Endodermal cell (in vitro differentiated cells): Measurements from ENCODE around the gene DENND2A. TPM values are rescaled to one million over a fixed set of nuclear protein-coding genes. Genes with fewer than 3 reads are reported as not detected.

Experiments
- DNase-seq: peaks from one replicate; pipeline ENCODE4 v3.0.0-alpha.2; 2017
- H3K27ac ChIP-seq: 2 replicates; pipeline ENCODE4 v1.5.1; 2013; ENCODE audit warnings: mild to moderate bottlenecking, low read depth, low read length, moderate library complexity
- H3K27me3 ChIP-seq: 2 replicates; pipeline ENCODE4 v1.6.1; 2013; ENCODE audit warnings: mild to moderate bottlenecking, low read length, moderate library complexity; ENCODE audit not compliant: insufficient read depth, control insufficient read depth, poor library complexity, severe bottlenecking
- H3K36me3 ChIP-seq: 2 replicates; pipeline ENCODE4 v1.7.0; 2013; ENCODE audit warnings: mild to moderate bottlenecking, low read length, moderate library complexity; ENCODE audit not compliant: control insufficient read depth, insufficient read depth
- H3K4me1 ChIP-seq: one replicate; pipeline ENCODE4 v1.7.0; 2013; ENCODE audit warnings: low read length; ENCODE audit not compliant: control insufficient read depth, insufficient read depth
- H3K4me3 ChIP-seq: 2 replicates; pipeline ENCODE4 v1.5.1; 2013; ENCODE audit warnings: mild to moderate bottlenecking, low read length, moderate library complexity
- H3K9ac ChIP-seq: 2 replicates; pipeline ENCODE4 v1.6.1; 2013; ENCODE audit warnings: mild to moderate bottlenecking, low read length, moderate library complexity; ENCODE audit not compliant: poor library complexity, severe bottlenecking; ENCODE audit errors: extremely low read depth
- H3K9me3 ChIP-seq: 2 replicates; pipeline ENCODE4 v1.6.1; 2013; ENCODE audit warnings: mild to moderate bottlenecking, low read length, moderate library complexity; ENCODE audit not compliant: control insufficient read depth
- H3K27ac Mint-ChIP-seq: 2 replicates; pipeline ENCODE4 v1.8.0; 2020; ENCODE audit warnings: mixed read lengths
- H3K27me3 Mint-ChIP-seq: 2 replicates; pipeline ENCODE4 v1.8.0; 2021; ENCODE audit warnings: mild to moderate bottlenecking, mixed read lengths; ENCODE audit not compliant: insufficient read depth
- H3K36me3 Mint-ChIP-seq: 2 replicates; pipeline ENCODE4 v1.8.0; 2020; ENCODE audit warnings: low read depth, mixed read lengths
- H3K4me1 Mint-ChIP-seq: 2 replicates; pipeline ENCODE4 v1.8.0; 2020; ENCODE audit warnings: mixed read lengths
- H3K4me3 Mint-ChIP-seq: 2 replicates; pipeline ENCODE4 v1.8.0; 2020; ENCODE audit warnings: mild to moderate bottlenecking, moderate library complexity, mixed read lengths
- H3K9me3 Mint-ChIP-seq: 2 replicates; pipeline ENCODE4 v1.8.0; 2020; ENCODE audit warnings: mild to moderate bottlenecking, mixed read lengths
- CTCF ChIP-seq: fragments of 200-600 bp; sonication (generic); conservative IDR thresholded peaks from 2 replicates; pipeline ENCODE4 v1.5.0; 2021; ENCODE audit warnings: antibody characterized with exemption, mild to moderate bottlenecking
- WGBS, 2 experiments: methylation state at CpG; one replicate each; pipeline versions ENCODE4 v1.1.5 to v1.1.7; 2013; ENCODE audit warnings: missing lambda C conversion rate in 2 of 2, mixed read lengths in 1 of 2; ENCODE audit not compliant: insufficient coverage in 1 of 2, insufficient read length in 1 of 2; 5-methylcytosine and 5-hydroxymethylcytosine counted together
- total RNA-seq, 2 donors: library from RNA; stranded (reverse); fragmentation: NEBNext Ultra II Directional in 1 of 2; extraction: Animal tissue kit (Norgen Biotek cat#: 25700) in 1 of 2; gene quantifications; 2 replicates in 1 of 2; 3 replicates in 1 of 2; pipeline ENCODE4 v1.2.1, GENCODE V29; 2021

The DENND2A gene
- total RNA-seq, 2 donors from 2014 or later, result 28.5 to 40.6 TPM

- H3K9me3 Mint-ChIP-seq, result no peaks in the 10 kb centered on the region
- Histone ChIP-seq H3K4me1 (peaks cover 2% of the 10 kb centered on the region), H3K27me3 (no peaks in the 10 kb centered on the region), H3K9me3 (no peaks in the 10 kb centered on the region), H3K4me3 (no peak overlapping the region), H3K36me3 (peaks cover 16% of the 10 kb centered on the region), H3K27ac (no peak overlapping the region), H3K9ac (no peak overlapping the region)
- TF ChIP-seq CTCF, result no peak
- H3K4me1 Mint-ChIP-seq, result peaks cover 2% of the 10 kb centered on the region
- H3K4me3 Mint-ChIP-seq, result no peak overlapping the region
- H3K36me3 Mint-ChIP-seq, result peaks cover 21% of the 10 kb centered on the region
- DNase-seq, result no peak
- peaks cover 4% of the 10 kb centered on the region for H3K27me3 Mint-ChIP-seq
- no peak overlapping the region for H3K27ac Mint-ChIP-seq
- WGBS, 2 experiments, result 96 to 100% methylated on average over 1 to 3 of the region's 3 CpGs
These were observed 35.7 kb upstream of the DENND2A start for GRCh38 chr7:140676306-140676705.

GRCh38 chr7:140675726-140676125 is 35.1 kb upstream of the DENND2A start:
- TF ChIP-seq CTCF, result no peak
- Mint-ChIP-seq H3K27ac (no peak overlapping the region), H3K36me3 (peaks cover 17% of the 10 kb centered on the region), H3K4me1 (peaks cover 2% of the 10 kb centered on the region), H3K4me3 (no peak overlapping the region), H3K27me3 (peaks cover 4% of the 10 kb centered on the region), H3K9me3 (no peaks in the 10 kb centered on the region)
- Histone ChIP-seq H3K27me3 (no peaks in the 10 kb centered on the region), H3K4me3 (no peak overlapping the region), H3K4me1 (peaks cover 2% of the 10 kb centered on the region), H3K27ac (no peak overlapping the region), H3K9ac (no peak overlapping the region), H3K36me3 (peaks cover 12% of the 10 kb centered on the region), H3K9me3 (no peaks in the 10 kb centered on the region)
- no peak for DNase-seq
- WGBS, 2 experiments, result 92 to 94% methylated on average over 3 to 4 of the region's 4 CpGs

- no peak overlapping the region for H3K27ac ChIP-seq
- H3K4me1 Mint-ChIP-seq, result peaks cover 2% of the 10 kb centered on the region
- WGBS, 2 experiments, result 75 to 81% methylated on average over 5 to 8 of the region's 8 CpGs
- H3K27ac Mint-ChIP-seq, result no peak overlapping the region
- no peaks in the 10 kb centered on the region for H3K27me3 ChIP-seq
- H3K4me3 Mint-ChIP-seq, result no peak overlapping the region
- peaks cover 2% of the 10 kb centered on the region for H3K4me1 ChIP-seq
- H3K9ac ChIP-seq, result no peak overlapping the region
- DNase-seq, result peak; percentile 74
- no peaks in the 10 kb centered on the region for H3K9me3 ChIP-seq
- no peaks in the 10 kb centered on the region for H3K9me3 Mint-ChIP-seq
- peaks cover 5% of the 10 kb centered on the region for H3K36me3 ChIP-seq
- TF ChIP-seq CTCF, result peak; percentile 75
- no peak overlapping the region for H3K4me3 ChIP-seq
- H3K27me3 Mint-ChIP-seq, result peaks cover 4% of the 10 kb centered on the region
- H3K36me3 Mint-ChIP-seq, result peaks cover 10% of the 10 kb centered on the region
These were observed 34.5 kb upstream of the DENND2A start for GRCh38 chr7:140674899-140675701.
